Inferior parietal cortex (tissue), 1 donor: ENCODE measurements around the gene SIK1.
"Not testable (repeated sequence)": the region's sequence is repeated elsewhere in the genome, so short reads cannot be mapped to it uniquely, and the experiment has no call there.

ENCODE experiments used
- DNase-seq: peaks from one replicate; pipeline ENCODE4 v3.0.0-alpha.2; 2016; ENCODE audit errors: extremely low spot score

SIK1 gene

GRCh38 chr21:43426404-43427241 is at the start of gene SIK1:
TSS of gene SIK1 (minus strand) at chr21:43427131. CDS start at chr21:43426178, 953 bp downstream.
- not testable (repeated sequence) for DNase-seq

GRCh38 chr21:43471597-43472242 is 44.8 kb upstream of the SIK1 start:
- DNase-seq: not testable (repeated sequence)

- DNase-seq: not testable (repeated sequence)
Measured at GRCh38 chr21:43469719-43470458, 43.0 kb upstream of the SIK1 start.

GRCh38 chr21:43467785-43468184 is 40.9 kb upstream of the SIK1 start:
- DNase-seq: no peak

GRCh38 chr21:43465159-43465558 is 38.2 kb upstream of the SIK1 start:
- not testable (repeated sequence) for DNase-seq

- not testable (repeated sequence) for DNase-seq
Measured at GRCh38 chr21:43463498-43464261, 36.7 kb upstream of the SIK1 start.

- DNase-seq: not testable (repeated sequence)
Measured at GRCh38 chr21:43462932-43463331, 36.0 kb upstream of the SIK1 start.

GRCh38 chr21:43460475-43460874 is 33.5 kb upstream of the SIK1 start:
- DNase-seq: not testable (repeated sequence)

- DNase-seq: not testable (repeated sequence)
Measured at GRCh38 chr21:43458995-43459394, 32.1 kb upstream of the SIK1 start.

GRCh38 chr21:43456616-43457314 is 29.8 kb upstream of the SIK1 start:
- not testable (repeated sequence) for DNase-seq

GRCh38 chr21:43455717-43456116 is 28.8 kb upstream of the SIK1 start:
- not testable (repeated sequence) for DNase-seq

- not testable (repeated sequence) for DNase-seq
Measured at GRCh38 chr21:43454176-43454575, 27.2 kb upstream of the SIK1 start.

GRCh38 chr21:43451850-43452249 is 24.9 kb upstream of the SIK1 start:
- DNase-seq: not testable (repeated sequence)

GRCh38 chr21:43450287-43450686 is 23.4 kb upstream of the SIK1 start:
- not testable (repeated sequence) for DNase-seq

GRCh38 chr21:43447353-43447977 is 20.5 kb upstream of the SIK1 start:
- not testable (repeated sequence) for DNase-seq

GRCh38 chr21:43446277-43446932 is 19.5 kb upstream of the SIK1 start:
- not testable (repeated sequence) for DNase-seq

GRCh38 chr21:43444524-43444923 is 17.6 kb upstream of the SIK1 start:
- not testable (repeated sequence) for DNase-seq

GRCh38 chr21:43442571-43442970 is 15.6 kb upstream of the SIK1 start:
- not testable (repeated sequence) for DNase-seq

GRCh38 chr21:43440835-43441727 is 14.2 kb upstream of the SIK1 start:
- not testable (repeated sequence) for DNase-seq
